NCI-H146 (cell line): ENCODE results near the gene UGT3A1.
"Not testable (repeated sequence)": the region's sequence is repeated elsewhere in the genome, so short reads cannot be mapped to it uniquely, and the experiment has no call there.

Experiments used
- DNase-seq: peaks from one replicate; lab custom pipeline; 2025; lab: John Stamatoyannopoulos, UW

UGT3A1 gene

DNA sequence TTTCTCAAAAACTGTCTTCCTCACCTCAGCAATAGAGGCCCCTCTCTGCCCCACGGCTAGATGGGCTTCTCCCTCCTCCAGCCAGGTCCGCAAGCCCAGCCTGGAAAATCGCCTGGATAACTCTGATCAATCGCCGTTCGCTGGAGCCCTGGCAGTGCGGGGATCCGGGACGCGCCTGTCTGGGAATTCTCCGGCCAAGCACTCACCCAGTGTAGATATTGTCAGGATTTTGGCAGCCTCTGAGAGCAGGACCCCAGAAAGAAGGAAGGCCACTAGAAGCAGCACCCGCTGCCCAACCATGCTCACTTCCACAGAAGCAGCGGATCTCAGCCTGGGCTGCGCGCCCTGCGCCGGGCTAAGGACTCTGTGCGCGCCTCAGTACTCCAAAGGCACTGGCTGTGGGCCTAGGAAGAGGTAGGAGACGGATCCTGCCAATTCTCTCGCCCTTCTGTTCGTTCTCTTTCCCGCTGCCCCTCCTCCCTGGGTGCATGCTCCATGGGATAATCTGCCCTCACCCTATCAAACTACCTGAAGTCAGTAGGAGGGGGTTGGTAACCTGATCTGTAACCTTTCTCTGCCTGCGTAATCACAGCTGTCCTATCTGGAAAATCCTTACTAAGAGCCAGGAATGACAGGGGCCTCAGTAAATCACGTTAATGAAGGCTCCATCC, at the start of gene UGT3A1:
Gene UGT3A1 (minus strand): TSS at position 450 of the 671 bp plus-strand sequence. CDS start 150 bp downstream, at position 300.
- DNase-seq: no peak

GRCh38 chr5:36035696-36036095, 44.5 kb upstream of the UGT3A1 start:
- no peak for DNase-seq

DNA sequence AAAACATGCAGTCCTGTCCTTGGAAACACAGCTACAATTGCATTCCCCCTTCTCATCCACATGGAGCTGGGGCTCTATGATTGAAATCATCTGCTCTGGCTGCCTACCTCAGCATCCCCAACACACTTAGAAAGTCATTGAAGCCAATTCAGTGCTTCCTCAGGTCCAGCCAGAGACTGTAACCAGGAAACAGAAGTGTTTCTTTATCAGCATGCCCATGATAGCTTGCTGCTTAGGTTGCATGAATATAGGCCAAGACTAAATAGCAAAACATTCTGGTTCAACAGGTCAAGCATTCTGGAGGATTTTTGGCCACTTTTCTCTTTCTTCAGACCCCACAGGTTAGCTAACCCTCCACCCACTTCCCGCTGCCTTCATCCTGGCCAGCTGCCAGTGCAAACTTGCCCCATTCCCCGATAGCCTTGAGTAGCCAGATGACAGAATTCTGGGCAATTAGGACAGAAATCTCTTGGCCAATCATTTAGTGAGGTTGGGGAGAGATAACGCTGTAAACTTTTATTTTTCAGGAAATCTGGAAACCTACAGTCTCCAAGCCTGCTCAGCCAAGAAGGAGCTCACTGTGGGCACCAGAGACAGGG, 43.4 kb upstream of the UGT3A1 start:
- DNase-seq: not testable (repeated sequence)

DNA sequence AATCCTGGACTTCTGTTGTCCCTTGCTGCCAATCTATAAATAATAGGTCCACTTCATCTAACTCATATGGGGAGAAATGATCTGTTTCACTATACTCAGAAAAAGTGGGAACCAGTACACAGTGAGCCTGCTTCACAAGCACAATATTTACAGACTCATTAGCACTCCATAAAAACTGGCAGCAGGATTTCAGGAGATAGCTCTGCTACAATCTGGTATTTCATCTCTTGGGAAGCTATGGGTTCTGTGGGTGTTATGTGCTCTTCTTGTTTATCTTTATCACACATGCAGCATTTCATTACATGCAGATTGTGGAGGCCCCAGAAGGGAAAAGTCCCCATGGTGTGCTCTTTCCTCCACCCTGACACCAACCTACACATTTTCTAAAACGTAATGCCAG, 42.3 kb upstream of the UGT3A1 start:
- DNase-seq: no peak

DNA sequence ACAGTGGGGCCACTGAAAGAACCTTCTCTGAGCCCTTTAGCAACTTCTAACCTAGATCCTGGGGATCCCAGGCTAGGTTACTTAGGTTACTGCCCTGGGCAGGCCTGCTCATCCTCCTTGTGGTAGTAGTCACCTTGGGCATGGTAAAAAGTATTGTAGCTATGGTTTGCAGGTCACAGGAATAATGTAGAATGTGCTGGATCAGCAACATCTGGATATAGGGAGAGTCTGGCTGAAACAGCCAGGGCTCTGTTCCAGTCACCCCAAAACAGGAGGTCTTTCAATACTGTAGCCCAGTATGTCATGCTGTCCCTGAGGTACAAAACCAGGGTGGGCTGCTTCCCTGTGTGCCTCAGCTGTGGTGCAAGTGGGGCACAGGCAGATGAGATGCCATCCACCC, 41.9 kb upstream of the UGT3A1 start:
- no peak for DNase-seq

GRCh38 chr5:36031223-36031622, 40.0 kb upstream of the UGT3A1 start:
- DNase-seq: no peak

GRCh38 chr5:36029914-36030313, 38.7 kb upstream of the UGT3A1 start:
- DNase-seq: no peak

- no peak for DNase-seq
Observed at GRCh38 chr5:36028816-36029465, 37.8 kb upstream of the UGT3A1 start.

DNA sequence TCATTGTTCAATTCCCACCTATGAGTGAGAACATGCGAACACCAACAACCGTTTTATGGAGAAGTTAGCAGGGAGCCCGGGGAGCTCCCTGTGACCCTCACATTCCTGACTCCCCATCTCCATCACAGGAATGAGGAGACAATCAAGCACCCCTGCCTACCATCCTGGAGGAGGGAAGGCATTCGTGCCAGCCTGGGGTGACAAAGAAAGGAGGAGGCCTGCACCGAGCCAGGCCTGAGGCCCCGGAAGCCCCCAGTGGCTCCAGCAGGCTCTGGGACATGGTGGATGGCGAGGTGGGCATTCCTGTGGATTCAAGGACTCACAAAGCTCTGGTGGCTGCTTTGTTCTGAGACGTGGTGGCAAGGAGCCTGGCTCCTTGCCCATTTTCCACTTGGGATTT, 36.5 kb upstream of the UGT3A1 start:
- DNase-seq: no peak

DNA sequence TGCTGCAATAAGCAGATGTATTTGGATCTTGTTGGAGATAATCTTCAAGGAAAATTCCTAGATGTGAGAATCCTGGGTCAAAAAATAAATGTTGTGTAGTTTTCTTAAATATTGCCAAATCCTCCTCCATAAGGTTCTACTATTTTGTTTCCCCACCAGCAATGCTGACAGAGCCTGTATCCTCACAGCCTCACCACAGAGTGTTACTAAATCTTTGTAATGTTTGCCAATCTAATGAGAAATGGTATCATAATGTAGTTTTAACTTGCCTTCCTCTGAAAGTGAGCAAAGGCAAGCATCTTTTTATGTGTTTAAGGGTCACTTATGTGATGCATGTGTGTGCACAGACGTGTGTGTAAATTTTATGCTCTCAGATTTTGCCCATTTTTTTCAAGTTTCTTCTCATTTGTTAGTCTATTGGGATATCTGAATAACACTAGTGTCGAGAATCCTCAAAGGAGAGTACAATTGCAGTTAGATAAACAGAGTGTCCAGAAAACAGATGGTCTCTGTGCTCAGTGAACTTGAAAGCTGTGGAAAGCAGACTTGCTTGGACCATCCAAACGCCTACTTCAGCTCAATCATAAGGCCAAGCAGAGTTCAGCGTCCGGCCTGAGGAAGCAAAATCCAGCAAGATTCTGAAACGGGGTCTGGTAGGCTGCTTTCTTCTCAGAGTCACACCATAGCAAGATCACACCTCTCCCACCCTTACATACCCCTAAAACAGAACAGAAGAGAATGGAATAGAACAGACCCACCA, 35.7 kb upstream of the UGT3A1 start:
- no peak for DNase-seq

DNA sequence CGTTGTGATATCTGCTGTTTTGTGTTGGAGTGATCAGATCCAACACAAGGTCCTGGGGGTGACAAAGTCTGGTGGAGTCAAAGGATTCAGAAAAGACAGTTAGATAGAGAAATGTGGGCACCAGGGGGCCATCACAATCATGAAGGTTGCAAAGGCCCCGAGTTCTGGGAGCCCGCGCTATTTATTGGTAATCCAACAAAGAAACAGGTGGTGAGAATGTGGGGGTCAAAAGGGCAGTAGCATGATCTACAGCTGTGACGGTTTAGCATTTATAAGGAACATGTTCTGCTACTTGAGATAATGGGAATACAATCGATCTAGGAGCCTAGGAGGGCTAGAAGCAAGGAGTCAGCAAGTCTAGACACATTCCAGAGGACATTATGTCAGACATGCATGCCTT, 31.1 kb upstream of the UGT3A1 start:
- not testable (repeated sequence) for DNase-seq

- not testable (repeated sequence) for DNase-seq
Observed at GRCh38 chr5:36019584-36019983, 28.4 kb upstream of the UGT3A1 start.

GRCh38 chr5:36017622-36018021, 26.4 kb upstream of the UGT3A1 start:
- DNase-seq: no peak

DNA sequence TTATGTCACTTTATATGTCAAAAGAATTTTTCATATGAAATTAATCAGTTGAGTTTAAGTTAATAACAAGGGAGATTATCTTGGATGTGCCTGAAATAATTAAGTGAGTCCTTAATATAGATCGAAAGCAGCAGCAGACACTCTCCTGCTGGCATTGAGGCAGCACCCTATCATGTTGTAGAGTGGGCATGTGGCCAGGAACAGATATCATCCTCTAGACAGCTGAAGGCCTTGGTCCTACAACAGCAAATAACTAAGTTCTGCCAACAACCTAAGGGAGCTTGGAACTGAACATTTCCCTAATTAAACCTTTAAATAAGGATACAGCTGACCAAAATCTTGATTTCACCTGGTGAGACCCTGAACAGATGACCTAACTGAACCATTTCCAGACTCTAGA, 25.8 kb upstream of the UGT3A1 start:
- no peak for DNase-seq

- DNase-seq: no peak
Observed at GRCh38 chr5:36013182-36013581, 22.0 kb upstream of the UGT3A1 start.

- no peak for DNase-seq
Observed at GRCh38 chr5:36009698-36010097, 18.5 kb upstream of the UGT3A1 start.

- DNase-seq: no peak
Observed at GRCh38 chr5:36007366-36007765, 16.2 kb upstream of the UGT3A1 start.

GRCh38 chr5:36006163-36006562, 15.0 kb upstream of the UGT3A1 start:
- DNase-seq: no peak

DNA sequence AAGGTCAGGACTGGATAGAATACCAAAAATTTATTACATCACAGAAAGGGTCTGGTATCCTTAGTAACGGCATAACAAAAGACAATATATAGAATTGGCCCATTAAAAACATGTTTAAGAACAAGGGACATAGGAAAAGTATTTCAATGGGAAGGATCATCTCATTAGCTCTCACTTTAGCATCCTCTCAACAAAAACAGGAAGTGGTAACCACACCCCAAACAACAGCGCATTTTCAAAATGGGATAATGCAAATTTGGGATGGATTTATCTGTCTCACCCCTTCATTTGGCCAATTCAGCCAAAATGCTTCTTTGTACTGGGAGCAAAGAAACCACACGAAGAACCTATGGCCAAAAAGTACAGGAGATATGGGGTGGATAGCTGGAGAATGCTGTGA, 9.8 kb upstream of the UGT3A1 start:
- no peak for DNase-seq

DNA sequence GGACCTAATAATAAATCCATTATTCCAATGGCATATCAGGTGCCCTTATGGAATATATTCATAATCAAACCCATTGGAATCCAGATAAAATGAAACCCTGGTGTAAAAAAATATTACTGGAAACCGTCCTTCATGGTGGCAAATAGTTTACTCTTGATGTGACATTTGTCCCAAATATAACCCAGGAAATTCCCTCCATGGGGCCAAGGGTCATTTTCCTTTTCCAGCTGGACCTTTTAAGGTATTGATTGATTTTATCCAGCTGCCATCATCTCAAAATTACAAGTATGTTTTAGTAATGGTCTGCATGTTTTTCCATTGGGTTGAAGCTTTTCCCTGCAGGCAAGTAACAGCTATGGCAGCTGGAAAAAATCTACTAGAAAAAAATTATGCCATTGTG, 8.4 kb upstream of the UGT3A1 start:
- no peak for DNase-seq

GRCh38 chr5:35996076-35996475, 4.9 kb upstream of the UGT3A1 start:
- DNase-seq: no peak

DNA sequence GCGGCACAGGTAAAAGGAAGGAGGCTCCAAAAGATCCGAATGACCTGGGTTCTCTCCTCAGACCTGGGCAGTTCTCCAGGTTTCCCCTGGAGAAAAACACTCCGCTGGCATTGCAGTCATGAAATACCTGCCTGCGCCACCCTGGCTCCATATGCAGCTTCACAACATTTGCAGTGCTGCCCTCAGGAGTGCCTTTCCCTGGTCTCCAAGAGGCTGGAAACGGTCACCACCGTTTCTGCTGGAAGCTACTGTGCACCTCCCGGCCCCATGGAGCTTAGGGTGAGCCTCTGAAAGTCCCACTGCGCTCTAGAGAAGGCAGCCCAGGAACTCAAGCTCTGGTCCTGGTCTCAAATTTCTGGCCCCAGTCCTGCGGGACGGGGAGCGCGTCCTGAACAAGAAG, 670 bp downstream of the UGT3A1 start:
- DNase-seq: no peak

GRCh38 chr5:35988529-35988928, 2.7 kb downstream of the UGT3A1 start:
- no peak for DNase-seq
